ENCODE measurements around the gene SND1.

SND1 gene

DNA sequence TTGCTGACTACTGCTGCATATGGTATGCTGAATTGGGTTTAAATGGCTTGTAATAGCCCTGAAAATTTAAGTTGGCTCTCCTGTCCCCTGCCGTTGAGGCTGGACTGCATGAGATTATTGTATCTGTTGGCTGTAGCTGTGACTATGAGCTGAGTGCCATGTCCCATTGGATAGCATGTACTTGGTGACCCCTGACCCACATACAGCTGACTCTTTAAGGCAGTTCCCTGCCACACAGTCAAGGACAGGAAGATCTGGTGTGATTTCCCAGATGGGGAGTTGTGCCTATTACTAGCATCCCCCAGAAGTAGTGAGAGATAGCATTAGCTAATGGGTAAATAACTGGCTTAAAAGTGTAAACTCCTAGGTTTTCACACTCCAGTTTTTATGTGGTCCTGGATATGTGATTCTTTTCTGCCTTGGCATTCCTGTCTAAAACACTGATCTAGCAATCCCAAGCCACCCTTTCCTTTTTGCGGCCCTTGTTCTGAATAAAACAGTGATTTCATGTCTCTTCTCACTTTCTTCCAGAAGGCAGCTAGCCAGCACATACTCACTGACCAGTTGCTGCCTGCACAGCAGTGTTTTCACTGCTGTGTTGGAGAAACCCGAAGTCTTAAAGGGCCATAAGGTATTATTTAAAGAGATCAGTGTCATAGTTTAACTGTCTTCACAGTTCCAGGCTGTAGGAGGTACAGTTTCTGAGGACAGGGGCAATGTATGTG, 343.3 kb downstream of the SND1 start:
- DNase-seq (ENCODE audit: low spot score): no peak
- TF ChIP-seq, protein P1, sequence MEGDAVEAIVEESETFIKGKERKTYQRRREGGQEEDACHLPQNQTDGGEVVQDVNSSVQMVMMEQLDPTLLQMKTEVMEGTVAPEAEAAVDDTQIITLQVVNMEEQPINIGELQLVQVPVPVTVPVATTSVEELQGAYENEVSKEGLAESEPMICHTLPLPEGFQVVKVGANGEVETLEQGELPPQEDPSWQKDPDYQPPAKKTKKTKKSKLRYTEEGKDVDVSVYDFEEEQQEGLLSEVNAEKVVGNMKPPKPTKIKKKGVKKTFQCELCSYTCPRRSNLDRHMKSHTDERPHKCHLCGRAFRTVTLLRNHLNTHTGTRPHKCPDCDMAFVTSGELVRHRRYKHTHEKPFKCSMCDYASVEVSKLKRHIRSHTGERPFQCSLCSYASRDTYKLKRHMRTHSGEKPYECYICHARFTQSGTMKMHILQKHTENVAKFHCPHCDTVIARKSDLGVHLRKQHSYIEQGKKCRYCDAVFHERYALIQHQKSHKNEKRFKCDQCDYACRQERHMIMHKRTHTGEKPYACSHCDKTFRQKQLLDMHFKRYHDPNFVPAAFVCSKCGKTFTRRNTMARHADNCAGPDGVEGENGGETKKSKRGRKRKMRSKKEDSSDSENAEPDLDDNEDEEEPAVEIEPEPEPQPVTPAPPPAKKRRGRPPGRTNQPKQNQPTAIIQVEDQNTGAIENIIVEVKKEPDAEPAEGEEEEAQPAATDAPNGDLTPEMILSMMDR (IDR thresholded peaks at IDR 0.05; ENCODE audit: extremely low read depth, insufficient read depth, missing control alignments): no peak
- in situ Hi-C loops (cut with MboI; ENCODE audit: low pct_unique_long_range_greater_than_20kb, low sequenced_read_pairs, unreplicated experiment): no loop called here

DNA sequence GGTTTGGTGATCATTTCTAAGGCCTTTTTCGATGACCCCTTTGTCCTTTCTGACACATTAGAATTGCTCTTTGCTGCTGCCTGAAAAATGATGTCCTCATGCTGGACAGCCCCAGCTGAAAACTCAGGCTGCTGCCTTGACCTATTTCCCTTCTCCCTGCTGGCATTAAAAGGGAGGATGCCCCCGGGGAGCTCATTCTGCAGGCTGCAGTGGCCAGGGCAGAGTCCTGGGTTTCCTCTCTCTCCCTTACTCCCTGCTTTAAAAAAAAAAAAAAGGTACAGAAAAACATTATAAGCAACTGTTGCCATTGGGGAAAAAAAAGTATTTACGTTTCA, 343.9 kb downstream of the SND1 start:
- in situ Hi-C loops (cut with MboI; ENCODE audit: low pct_unique_long_range_greater_than_20kb, low sequenced_read_pairs, unreplicated experiment): no loop called here
- no peak for DNase-seq (ENCODE audit: low spot score)
- TF ChIP-seq, protein P1 (IDR thresholded peaks at IDR 0.05; ENCODE audit: extremely low read depth, insufficient read depth, missing control alignments): no peak

DNA sequence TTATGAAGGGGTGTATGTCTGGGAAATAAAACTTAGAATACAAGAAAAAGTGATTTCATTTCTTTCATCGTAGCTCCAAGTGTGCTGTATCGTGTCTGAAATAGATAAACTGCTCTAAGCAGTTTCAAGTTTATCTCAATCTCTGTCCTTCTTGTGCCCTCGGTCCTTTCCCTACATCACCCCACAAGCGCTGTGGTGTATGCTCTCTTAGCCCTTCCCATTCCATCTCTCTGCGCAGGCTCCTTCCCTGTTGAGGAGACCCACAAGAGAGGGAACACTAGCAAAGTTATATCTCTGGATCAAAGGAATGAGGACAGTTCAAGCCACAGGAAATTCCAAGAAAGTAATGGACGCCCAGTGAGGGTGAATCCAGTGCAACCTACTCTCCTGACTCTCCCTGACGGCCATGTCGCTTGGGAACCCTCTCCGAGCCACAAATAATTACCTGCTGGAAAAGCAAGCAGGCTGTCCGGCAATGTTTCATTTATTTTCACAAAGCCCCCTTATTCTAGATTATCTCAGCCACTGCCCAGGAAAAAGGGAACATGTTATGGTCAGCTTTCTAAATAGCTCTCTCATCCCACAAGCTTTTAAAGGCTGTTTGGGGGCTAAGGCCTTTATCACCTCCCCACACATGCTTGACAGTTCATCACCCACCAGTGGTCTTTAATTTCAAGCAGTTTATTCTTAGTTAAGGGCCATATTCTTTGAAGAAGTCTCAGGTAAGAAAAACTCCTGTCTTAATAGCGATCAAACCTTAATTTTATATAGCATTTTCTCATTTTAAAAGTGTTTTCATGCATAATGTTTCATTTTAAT, 344.5 kb downstream of the SND1 start:
- in situ Hi-C loops (cut with MboI; ENCODE audit: low pct_unique_long_range_greater_than_20kb, low sequenced_read_pairs, unreplicated experiment): no loop called here
- DNase-seq (ENCODE audit: low spot score): no peak
- TF ChIP-seq, protein P1 (IDR thresholded peaks at IDR 0.05; ENCODE audit: extremely low read depth, insufficient read depth, missing control alignments): no peak

DNA sequence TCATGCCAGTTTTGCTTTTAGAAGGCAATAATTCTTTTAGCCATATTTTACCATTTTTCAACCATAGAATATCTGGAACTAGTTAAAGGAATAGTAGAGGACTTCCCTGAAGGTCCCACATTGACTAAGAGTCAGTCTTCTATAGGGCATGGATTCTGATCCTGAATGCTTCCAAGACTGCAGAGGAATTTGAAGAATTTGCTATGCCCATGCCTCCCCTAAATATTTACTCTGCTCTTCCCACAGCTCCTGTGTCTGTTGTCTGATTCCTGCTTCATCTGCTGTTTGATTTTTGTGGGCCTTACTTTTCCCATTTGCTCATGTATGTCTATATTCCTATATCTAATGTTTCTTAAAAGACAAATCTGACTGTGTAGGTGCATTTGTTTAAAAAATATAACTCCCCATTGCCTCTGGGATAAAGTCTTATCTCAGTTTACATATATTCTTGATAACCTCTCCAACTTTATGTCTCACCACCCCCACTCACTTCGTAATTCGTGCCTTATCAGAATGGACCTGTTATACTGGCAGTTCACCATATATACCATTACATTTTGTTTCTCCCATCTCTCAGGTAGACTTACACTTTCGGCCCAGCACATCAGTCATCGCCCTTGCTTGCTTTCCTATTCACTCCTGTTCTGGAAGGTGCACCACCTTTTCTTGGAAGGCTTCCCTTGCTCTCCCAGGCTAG, 345.4 kb downstream of the SND1 start:
- in situ Hi-C loops (cut with MboI; ENCODE audit: low pct_unique_long_range_greater_than_20kb, low sequenced_read_pairs, unreplicated experiment): no loop called here
- no peak for DNase-seq (ENCODE audit: low spot score)
- TF ChIP-seq, protein P1 (IDR thresholded peaks at IDR 0.05; ENCODE audit: extremely low read depth, insufficient read depth, missing control alignments): no peak

DNA sequence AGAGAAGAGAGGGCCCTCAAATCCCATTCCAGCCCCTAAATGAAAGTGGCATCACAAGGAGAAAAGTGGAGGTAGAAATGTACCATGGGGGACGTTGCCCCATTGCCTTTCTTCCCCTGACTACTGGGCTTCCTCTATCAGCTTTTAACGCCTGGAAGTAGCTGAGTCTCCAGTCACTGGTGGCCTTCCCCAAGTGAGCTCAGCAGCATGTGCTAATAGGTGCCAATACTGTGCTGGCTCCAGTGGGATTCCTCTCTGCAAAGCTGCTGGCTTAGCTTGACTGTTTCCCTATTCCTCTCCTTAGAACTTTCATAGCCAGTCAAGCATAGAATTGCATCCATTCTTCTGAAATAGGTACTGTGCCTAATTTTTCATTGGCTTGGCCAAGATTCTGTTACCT, 346.7 kb downstream of the SND1 start:
- DNase-seq (ENCODE audit: low spot score): no peak
- in situ Hi-C loops (cut with MboI; ENCODE audit: low pct_unique_long_range_greater_than_20kb, low sequenced_read_pairs, unreplicated experiment): no loop called here

DNA sequence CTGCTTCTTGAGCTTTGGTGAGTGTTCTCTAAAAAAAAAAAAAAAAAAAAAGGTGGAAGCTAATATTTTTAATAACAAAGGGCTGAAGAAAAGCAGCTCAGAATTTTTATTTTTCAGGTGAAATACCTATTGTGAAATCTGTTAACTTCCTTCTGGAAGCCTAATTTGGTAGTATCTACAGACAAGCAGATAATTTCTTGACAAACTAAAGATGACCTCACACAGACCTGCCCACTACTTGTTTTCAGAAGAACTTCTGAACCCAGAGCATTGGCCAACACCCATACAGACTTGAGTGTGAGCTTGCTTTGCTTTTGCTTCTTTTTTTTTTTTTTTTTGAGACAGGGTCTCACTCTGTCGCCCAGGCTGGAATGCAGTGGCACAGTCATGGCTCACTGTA, 348.1 kb downstream of the SND1 start:
- no peak for DNase-seq (ENCODE audit: low spot score)
- in situ Hi-C loops (cut with MboI; ENCODE audit: low pct_unique_long_range_greater_than_20kb, low sequenced_read_pairs, unreplicated experiment): no loop called here
- TF ChIP-seq, protein P1 (IDR thresholded peaks at IDR 0.05; ENCODE audit: extremely low read depth, insufficient read depth, missing control alignments): no peak

More for the DNA sequence above, 346.7 kb downstream of the SND1 start:
- TF ChIP-seq, protein P1 (IDR thresholded peaks at IDR 0.05; ENCODE audit: extremely low read depth, insufficient read depth, missing control alignments): no peak
